Epidermal melanocyte (primary cell): Measurements from ENCODE around the gene JADE3.

ENCODE experiments used
- DNase-seq: peaks from one replicate; pipeline ENCODE4 v3.0.0; 2011; ENCODE audit warnings: low spot score; ENCODE audit not compliant: insufficient read length

The JADE3 gene

DNA sequence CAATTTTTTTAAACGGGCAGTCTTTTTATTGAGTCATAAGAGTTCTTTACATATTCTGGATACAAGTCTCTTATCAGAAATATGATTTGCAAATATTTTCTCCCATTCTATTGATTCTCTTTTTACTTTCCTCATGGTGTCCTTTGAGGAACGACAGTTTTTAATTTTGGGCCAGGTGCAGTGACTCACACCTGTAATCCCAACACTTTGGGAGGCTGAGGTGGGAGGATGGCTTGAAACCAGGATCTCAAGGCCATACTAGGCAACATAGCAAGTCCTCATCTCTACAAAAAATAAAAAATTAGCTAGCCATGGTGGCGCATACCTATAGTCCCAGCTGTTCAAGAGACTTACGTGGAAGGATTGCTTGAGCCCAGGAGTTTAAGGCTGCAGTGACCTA lies 99.9 kb downstream of the JADE3 start:
- DNase-seq, result no peak

DNA sequence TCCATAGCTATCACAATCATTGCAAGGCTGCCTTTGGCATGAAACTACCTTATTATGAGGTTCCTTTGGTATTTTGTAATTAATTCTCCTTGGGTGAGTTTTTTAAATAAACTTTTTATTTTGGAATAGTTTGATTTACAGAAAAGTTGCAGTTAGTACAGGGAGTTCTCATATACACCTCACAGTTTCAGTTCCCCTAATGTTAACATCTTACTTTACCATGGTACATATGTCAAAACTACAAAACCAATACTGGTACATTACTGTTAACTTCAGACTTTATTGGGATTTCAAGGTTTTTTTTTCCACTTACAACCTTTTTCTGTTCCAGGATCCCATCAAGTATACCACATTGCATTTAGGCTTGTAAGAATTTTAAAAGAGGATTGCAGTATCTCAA lies 114.0 kb downstream of the JADE3 start:
- DNase-seq, result no peak

DNA sequence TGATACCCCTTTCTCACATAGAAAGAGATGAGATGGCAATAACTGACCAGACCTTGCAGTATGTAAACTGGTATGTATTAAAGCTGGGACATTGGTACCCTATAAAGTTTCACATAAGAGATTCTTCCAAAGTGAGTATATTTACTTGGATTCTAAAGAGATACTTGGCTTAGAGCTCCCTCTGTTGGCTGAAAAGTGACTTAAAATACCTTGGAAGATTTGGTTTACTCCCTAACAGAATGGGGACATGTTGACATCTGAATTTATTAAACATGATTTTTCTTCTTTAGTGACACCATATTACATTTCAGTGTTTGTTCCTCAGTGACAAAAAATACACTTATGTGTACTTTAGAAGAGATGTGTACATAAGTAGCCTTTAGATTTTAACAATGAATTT lies 118.1 kb downstream of the JADE3 start:
- DNase-seq, result peak; percentile 24

DNA sequence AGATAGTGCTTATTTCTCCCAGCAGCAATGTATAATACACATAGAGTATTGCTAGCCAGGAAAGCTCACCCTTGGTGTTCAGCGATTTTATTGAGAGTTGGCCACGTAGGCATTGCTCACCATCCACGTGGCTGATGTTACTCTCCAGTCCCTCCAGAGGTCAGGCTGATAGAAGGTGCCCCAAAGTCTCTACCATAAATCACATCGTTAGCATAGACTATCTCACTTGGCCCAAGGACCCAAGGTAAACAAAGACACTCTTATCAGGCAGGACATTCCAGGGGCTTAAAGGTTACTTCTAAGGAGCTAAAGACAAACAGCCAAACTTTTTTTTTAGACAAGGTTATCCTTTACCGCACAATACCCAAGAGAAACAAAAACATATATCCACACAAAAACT lies 135.8 kb downstream of the JADE3 start:
- no peak for DNase-seq

DNA sequence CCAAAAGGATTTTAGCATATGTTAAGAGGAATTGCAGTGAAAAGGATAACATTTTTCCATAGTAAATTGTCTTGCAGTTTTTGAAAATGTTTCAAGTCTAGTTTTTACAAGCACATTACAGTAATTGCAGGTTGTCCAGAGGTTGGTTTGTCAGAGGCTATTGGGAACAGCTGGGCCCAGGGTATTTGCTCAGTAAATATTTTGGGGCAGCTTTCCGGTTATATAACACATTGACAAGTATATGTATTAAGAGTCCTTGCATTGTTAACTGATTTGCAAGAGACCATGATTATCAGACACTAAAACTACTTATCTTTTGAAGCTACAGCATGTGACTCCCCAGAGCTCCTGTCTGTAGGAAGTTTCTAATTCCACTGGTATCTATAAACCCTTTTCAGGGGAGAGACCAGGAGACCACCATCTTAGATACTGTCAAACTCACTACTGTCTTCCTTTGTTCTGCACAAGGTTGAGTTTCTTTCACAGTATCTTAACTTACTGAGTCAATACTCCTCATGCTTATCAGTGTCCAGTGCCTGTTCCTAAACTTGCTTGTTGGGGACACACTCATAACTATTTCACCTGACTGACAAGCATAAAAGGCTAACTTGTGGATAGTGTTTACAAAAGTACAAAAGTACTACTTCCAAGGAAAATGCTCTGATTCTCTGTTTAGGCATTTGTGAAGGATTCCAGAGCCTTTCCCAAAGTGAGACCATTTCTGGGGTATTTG lies 147.1 kb downstream of the JADE3 start:
- no peak for DNase-seq

DNA sequence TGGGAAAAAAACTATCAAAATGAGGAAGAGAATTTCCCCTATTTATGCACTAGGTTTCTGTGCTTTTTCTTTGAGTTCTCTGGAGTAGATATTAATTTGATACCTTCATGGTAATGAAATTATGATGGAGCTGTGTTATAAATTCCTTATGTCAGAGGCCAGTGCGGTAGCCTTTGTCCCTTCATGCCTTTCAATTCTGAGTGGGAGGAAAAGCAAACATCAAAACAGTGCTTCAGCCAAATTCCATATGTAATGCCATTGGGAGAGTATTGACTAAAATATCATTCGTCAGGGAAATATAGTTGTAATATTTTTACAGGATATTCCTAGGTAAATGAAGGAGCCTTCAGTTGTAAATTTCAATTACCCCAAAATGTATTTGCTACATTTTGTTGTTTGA lies 148.5 kb downstream of the JADE3 start:
- DNase-seq, result no peak

DNA sequence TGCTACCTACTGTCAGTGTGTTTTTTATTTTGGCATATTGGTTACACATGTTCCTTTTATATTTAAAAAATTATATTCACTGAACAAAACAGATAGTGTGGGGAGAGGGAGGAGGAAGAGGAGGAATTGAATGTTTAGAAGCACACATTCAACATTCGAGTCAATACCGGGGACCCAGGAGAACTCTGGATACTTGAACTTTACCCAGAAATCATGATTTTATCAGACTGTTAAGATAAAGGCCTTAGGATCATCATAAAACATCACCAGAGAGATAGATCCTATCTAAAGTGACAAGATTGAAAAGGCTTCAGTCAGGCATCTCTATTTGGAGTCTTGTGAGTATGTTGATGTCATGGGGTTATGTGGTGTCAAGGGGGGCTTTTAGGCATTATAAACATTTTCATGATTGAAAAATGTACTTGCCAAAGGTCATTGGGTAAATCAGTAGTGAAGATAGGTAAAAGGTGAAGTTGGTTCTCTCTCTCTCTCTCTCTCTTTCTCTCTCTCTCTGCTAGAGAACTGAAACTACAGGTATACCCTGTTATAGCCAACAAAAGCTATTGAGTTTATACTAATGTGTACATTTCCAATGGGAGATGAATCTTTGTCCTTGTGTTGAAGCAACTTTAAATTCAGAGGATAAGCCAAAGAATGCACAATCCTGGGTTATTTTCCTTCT lies 149.2 kb downstream of the JADE3 start:
- DNase-seq, result no peak

DNA sequence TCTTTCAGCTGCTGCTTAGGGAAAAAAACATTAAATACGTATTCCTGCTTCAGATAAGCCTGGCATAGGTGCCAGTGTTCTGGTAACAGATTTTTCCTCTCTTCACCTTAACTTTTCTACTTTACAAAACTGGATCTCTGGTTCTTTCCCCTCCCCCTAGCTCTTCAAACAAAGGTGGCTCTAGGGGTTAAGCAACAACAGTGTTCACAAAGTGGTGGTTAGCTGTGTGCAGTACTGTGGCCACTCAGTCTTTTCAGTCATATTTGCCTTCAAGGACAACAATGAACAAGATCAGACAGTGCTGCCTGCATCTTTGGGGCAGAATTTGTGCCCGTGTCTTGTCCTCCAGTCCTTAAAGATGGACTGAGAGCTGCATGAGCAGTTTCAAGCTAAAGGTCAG lies 151.0 kb downstream of the JADE3 start:
- DNase-seq, result no peak

DNA sequence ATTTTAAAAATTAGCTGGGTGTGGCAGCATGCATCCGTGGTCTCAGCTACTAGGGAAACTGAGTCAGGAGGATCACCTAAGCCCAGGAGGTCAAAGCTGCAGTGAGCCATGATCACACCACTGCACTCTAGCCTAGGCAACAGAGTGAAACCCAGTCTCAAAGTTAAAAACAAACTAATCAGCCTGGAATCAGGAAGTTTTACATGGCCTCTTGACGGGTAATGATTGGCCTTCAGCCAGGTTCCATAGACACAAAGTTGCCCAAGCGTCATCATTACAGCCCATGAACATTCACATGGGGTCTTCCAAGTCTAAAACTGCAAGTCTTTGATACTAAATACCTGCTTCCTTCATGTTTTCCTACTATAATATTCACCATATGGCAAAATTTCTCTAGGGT lies 156.0 kb downstream of the JADE3 start:
- DNase-seq, result no peak

DNA sequence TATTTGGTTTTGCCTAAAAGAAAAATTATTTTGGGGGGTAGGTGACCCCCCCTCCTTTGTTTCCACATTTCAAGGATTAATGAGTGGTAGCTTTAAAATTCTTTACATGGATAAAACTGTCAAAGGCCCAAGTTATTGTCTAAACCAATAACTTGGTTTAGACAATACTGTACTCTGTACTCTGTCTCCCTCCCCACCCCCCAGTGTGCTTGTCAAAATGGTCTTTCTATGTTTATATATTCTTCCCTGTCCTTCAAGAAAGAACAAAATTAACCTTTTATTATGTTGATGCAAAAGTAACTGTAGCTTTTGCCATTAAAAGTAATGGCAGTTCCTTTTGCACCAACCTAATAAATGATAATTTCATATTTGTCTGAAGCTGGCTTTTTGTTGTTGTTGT lies 156.5 kb downstream of the JADE3 start:
- DNase-seq, result no peak

DNA sequence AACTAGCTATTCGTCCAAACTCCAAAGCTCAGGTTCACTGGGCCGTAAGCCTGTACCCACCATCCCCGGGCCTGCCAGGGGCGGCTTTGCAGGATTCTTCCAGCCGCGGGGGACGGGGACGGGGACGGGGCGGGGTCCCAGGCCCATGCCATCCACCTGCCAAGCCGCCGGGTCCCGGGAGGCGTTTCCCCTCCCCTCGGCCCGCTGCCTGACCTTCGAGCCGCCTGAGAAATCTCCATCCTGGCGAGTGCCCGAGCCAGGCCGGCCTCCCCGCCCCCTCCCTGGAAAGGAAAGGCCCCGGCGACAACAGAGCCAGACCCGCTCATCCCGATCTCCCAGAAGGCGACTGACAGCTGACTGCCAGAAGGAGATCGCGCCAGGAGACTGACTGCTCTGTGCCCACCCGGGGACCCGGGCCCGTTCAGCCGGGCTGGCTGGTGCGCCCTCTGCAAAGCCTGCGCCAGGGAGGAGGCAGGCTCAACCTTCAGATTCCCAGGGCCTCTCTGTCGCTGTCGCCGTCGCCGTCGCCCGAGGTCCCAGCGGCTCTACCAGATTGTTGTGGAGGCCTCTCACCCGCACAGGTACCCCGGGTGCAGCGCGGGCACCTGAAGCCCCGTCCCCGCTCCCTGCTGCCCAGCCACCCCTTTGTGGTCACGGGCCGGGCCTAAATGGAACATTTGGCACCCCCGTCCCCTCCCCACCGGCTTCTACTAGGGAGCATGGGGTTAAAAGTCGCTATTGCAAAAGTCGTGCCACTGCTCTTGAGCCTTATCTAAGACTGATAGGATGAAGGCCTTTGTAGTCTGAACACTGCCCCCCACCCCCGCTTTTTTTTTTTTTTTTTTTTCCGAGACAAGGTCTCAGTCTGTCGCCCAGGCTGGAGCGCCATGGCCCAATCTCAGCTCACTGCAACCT lies 166.2 kb downstream of the JADE3 start, which contains the start of gene RGN:
Gene RGN, plus strand, starts transcription at position 315 of the 915 bp plus-strand sequence. CDS start 2,702 bp downstream, outside the sequence.
- DNase-seq, result no peak

DNA sequence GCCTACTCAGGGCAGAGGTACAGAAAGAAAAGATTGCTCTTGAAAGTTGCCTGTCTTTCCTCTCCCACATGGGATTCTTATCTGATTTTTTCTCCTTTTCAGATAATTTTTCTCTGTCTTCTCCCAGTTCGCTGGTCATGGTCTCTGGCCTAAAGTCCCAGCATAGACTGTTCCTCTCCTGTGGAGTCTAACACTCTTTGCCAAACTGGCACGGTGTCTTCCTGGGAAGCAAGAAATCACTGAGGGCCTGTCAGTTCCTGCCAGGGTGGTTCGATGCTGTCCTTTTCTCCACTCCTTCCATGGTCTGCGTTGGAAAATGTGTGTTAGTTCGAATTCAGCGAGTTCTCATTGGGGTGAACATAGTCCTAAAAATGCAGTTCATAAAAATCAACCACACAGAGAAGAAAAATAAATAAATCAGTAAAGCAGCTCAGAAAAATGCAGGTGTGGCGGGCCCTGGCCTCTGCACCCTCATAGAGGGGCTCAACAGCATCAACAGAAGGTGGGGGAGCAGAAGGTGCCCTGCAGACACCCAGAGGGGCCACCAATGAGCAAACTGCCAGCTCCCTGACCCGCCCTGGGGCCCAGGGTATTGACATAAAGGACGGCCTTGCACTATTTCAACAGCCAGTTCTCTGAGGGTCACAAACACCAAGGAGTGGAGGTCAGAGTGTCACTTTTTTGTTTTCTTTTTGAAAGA lies 168.1 kb downstream of the JADE3 start:
- DNase-seq, result no peak

DNA sequence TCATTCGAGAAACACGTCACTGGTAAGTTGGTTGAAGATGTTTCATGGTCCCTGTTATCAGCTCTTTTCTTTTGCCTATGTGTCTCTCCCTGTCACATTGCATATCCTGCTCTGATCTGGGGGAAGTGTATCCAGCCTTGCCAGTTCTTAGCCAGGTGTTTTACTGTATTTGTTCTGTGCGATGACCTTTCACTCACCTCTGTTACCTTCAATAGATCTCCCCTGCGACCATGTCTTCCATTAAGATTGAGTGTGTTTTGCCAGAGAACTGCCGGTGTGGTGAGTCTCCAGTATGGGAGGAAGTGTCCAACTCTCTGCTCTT lies 168.7 kb downstream of the JADE3 start:
- DNase-seq, result no peak

DNA sequence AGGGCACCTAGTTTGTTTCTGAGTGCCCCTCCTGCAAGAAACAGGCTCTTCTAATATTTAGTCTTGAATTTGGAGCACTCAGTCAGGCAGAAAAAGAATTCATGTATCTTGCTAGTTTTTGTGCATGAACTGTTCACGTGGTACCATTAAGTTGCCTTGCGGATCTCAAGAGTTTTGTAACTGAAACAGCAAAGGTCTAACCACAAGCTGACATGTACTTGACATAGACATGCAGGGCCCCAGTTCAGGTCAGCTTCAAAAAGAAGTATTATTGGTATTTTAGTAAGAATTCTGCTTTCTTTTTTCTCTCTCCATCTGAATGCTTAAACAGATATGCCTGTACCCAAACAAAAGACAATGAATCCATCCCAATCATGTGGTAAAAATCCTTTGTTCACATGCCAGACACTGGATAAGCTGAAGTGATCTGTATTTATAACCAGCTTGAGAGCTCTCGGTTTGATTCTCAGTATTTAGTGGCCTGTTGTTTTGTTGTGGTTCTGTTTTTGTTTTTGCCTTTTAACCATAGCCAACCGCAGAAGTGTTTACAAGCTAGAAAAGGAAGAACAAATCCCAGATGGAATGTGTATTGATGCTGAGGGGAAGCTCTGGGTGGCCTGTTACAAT lies 179.0 kb downstream of the JADE3 start:
- DNase-seq, result no peak

DNA sequence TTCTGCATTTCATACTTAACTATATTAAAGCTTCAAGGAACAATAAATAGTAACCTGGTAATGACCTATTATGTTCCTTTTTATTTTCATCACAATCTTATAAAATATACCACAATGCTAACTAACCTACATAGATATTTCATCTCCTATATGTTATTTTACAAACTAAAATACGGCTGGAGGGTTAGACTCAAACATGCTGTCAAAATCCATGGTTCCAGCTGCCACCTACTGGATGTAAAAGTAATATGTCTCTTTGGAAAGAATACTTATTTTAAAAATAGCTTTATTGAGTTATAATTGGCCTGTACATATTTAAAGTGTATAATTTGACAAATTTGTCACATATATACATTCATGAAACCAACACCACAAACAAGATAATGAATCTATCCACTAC lies 181.0 kb downstream of the JADE3 start:
- DNase-seq, result no peak

DNA sequence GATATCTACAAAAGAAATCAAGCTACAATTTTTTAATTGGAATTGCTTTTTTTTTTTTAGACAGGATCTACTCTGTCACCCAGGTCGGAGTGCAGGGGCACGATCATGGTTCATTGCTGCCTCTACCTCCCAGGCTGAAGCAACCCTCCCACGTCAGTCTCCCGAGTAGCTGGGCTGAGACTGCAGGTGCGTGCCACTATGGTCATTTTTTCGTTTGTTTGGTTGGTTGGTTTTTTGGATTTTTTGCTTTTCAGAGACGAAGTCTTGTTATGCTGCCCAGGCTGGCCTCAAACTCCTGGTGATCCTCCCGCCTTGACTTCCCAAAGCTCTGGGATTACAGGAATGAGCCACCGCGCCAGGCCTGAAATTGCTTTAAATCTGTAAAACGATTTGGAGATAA lies 181.6 kb downstream of the JADE3 start:
- no peak for DNase-seq

DNA sequence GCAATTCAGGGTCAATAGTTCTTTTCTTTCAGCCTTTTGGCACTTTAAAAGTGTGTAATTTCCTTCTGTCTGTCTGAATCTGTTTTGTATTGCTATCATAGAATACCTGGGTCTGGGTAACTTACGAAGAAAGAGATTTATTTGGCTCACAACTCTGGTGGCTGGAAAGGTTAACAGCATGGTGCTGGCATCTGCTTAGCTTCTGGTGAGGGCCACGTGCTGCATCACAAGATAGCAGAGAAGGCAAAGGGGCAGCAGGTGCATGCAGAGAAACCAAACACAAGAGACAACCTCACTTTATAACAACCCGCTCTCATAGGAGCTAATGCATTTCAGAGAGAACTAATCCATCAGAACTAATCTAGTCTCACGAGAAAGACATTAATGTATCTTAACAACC lies 184.8 kb downstream of the JADE3 start:
- DNase-seq, result no peak

DNA sequence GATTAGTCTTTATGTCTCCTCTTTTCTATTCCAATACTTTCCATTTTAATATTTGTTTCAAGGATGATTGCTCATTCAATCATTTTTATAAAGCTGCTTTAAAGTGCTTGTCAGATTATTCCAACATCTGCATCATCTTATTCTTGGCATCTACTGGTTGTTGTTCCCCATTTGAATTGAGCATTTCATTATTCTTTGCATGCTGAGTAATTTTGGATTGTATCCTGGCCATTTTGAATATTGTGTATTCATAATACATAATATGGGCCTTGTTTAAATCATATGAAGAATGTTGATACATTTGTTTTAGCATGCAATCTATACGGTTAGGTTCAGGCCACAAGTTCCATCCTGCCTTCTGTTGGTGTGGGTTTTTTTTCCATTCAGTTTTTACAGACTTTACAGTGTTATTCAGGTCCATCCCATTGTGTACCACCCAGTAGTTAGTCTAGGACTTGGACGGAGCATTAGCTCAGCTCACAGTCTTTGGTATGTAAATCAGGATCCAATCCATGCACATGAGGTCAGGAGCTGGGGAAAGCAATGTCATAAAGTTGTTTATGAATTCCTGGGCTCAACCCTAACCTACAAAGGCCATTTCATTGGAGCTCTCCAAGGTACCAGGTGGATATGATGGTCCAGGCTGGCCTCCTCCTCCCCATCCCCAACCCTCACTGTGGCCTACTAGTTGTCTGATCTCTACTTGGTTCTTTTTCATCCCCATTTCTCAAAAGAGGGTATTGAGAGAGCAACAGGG lies 186.3 kb downstream of the JADE3 start:
- DNase-seq, result no peak

DNA sequence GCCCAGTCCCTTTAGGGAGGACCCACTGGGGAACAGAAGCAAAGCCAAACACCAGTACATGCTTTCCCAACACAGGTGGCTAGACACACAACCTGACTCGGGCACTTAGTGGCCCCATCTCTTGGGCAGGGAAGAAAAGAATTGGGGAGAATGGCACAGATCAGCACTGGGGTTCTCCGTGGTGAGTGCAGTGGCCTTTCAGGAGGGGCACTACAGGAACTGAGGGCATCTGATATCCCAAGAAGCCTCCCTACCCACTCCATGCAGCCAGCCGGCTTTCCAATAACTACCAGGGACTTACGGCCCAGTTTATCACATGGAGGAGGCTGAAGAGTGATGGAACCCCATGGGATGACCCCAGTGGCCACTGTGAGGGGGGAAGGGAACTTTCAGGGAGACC lies 189.0 kb downstream of the JADE3 start:
- no peak for DNase-seq
